GM12892 (cell line): Measurements from ENCODE around the gene PTPN23.

ENCODE experiments used
- POLR2A ChIP-seq: IDR thresholded peaks from 2 replicates; pipeline ENCODE4 v1.6.1; 2011; ENCODE audit warnings: low read depth, low read length, control low read depth
- TAF1 ChIP-seq: IDR thresholded peaks from 2 replicates; pipeline ENCODE4 v1.6.1; 2011; ENCODE audit warnings: low read depth, mild to moderate bottlenecking, control low read depth, low read length, borderline replicate concordance

DNA sequence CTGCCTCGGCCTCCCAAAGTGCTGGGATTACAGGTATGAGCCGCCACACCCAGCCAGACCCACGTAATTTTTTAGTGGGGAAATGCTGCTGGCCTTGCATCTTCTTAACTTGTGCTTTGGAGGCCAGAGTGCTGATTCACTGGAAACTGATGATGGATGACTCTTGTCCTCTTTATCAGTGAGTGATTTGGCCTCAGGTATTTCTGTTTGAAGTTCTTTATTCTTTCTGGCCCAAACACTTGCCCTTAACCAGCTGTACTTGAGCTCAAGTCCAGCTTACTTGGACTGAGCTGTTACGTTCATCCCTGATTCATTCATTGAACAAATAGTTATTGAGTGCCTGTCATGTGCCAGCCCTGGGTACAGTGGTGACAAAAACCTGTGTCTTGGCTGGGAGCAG is 4.2 kb downstream of the PTPN23 start:
- TF ChIP-seq POLR2A (no peak), TAF1 (no peak)
